ENCODE results near the gene MYBL2.

DNA sequence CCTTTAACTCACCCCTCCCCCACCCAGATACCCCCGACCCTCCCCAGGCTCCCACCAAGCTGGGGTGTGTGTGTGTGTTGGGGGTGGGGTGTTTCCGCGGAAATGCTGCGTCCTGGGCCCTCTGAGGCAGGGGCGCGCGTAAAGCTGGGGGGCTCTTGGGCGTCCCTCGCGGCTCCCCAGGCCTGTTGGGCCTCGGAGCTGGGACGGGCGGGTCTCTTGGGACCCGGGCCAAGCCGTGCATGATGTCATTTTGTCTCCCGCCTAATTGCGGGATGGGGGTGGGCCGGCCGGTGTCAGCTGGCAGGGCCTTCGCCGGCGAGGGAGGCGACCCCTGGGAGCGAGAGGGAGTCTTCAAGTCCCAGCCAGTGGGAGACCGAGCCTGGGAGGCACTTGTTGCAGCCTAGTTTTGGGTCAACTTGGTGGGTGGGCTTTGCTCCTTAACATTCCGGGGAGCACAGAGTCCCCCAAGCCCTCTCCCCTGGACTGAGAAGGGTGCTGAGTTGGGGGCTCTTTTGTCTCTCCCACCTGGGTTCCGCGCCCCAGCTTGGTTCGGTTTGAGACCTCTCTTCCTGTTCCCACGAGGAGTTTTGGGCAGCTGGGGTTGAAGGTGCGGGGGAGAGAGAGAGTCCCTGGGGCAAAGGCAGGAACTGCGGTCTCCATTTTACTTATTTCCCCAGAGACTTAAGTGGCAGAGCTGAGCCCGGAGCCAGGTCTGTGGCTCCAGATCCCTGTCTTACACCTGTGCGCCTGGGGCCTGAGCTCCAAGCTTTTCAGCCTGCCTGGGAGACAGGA, 623 bp downstream of the MYBL2 start:
- TF ChIP-seq, protein P1, sequence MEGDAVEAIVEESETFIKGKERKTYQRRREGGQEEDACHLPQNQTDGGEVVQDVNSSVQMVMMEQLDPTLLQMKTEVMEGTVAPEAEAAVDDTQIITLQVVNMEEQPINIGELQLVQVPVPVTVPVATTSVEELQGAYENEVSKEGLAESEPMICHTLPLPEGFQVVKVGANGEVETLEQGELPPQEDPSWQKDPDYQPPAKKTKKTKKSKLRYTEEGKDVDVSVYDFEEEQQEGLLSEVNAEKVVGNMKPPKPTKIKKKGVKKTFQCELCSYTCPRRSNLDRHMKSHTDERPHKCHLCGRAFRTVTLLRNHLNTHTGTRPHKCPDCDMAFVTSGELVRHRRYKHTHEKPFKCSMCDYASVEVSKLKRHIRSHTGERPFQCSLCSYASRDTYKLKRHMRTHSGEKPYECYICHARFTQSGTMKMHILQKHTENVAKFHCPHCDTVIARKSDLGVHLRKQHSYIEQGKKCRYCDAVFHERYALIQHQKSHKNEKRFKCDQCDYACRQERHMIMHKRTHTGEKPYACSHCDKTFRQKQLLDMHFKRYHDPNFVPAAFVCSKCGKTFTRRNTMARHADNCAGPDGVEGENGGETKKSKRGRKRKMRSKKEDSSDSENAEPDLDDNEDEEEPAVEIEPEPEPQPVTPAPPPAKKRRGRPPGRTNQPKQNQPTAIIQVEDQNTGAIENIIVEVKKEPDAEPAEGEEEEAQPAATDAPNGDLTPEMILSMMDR (IDR thresholded peaks at IDR 0.05): no peak
- no peak for TF ChIP-seq POLR2A (IDR thresholded peaks at IDR 0.05)
- TF ChIP-seq EP300 (IDR thresholded peaks at IDR 0.05): no peak
- no peak for TF ChIP-seq POLR2AphosphoS5 (IDR thresholded peaks at IDR 0.05)

Data from gastroesophageal sphincter (tissue), 3 donors.